Natural killer cell (primary cell): ENCODE data around the gene MKRN1. TPM values are rescaled to one million over a fixed set of nuclear protein-coding genes. Genes with fewer than 3 reads are reported as not detected.
A peak's percentile ranks its signal among the peaks of the same experiment; 100 is the strongest.

Experiments
- ATAC-seq, 3 donors: fragments of 150-1000 bp in 2 of 3; fragments of 200-7000 bp in 1 of 3; cut with Tn5 transposase; 1 replicate in 1 of 3; 2 replicates in 2 of 3; pipeline ENCODE4 v1.10.0; 2021; ENCODE audit warnings: mild to moderate bottlenecking in 2 of 3, moderate library complexity in 2 of 3
- DNase-seq, 2 donors: peaks; one replicate each; pipeline versions ENCODE4 v3.0.0 to v3.0.0-alpha.2; 2013 to 2021; ENCODE audit warnings: mixed read lengths in 1 of 2
- H3K27ac ChIP-seq: one replicate; pipeline ENCODE4 v1.5.1; 2013; ENCODE audit warnings: mild to moderate bottlenecking, low read length
- H3K27me3 ChIP-seq: one replicate; pipeline ENCODE4 v1.6.1; 2013; ENCODE audit warnings: low read length; ENCODE audit not compliant: control insufficient read depth, insufficient read depth
- H3K36me3 ChIP-seq: one replicate; pipeline ENCODE4 v1.6.1; 2013; ENCODE audit warnings: low read length; ENCODE audit not compliant: control insufficient read depth, insufficient read depth
- H3K4me1 ChIP-seq: one replicate; pipeline ENCODE4 v1.6.1; 2013; ENCODE audit warnings: low read length; ENCODE audit not compliant: control insufficient read depth, insufficient read depth
- H3K4me3 ChIP-seq: one replicate; pipeline ENCODE4 v1.5.1; 2013; ENCODE audit warnings: low read length
- H3K9me3 ChIP-seq: one replicate; pipeline ENCODE4 v1.6.1; 2013; ENCODE audit warnings: low read length; ENCODE audit not compliant: control insufficient read depth, insufficient read depth
- H3K27ac Mint-ChIP-seq, 2 donors: one replicate each; pipeline ENCODE4 v1.8.0; 2022; ENCODE audit warnings: mild to moderate bottlenecking in 2 of 2, mixed read lengths in 2 of 2, moderate library complexity in 1 of 2
- H3K27me3 Mint-ChIP-seq, 2 donors: one replicate each; pipeline ENCODE4 v1.8.0; 2022; ENCODE audit warnings: low read depth in 2 of 2, mixed read lengths in 2 of 2
- H3K36me3 Mint-ChIP-seq: one replicate; pipeline ENCODE4 v1.8.0; 2022; ENCODE audit warnings: mixed read lengths
- H3K4me1 Mint-ChIP-seq, 2 donors: one replicate each; pipeline ENCODE4 v1.8.0; 2022; ENCODE audit warnings: mixed read lengths in 2 of 2
- H3K4me3 Mint-ChIP-seq: one replicate; pipeline ENCODE4 v1.8.0; 2022; ENCODE audit warnings: mild to moderate bottlenecking, moderate library complexity, mixed read lengths
- H3K9me3 Mint-ChIP-seq, 2 donors: one replicate each; pipeline ENCODE4 v1.8.0; 2022; ENCODE audit warnings: mixed read lengths in 2 of 2
- WGBS: methylation state at CpG from one replicate; pipeline ENCODE4 v1.1.7; 2013; ENCODE audit warnings: missing lambda C conversion rate; ENCODE audit not compliant: insufficient coverage; 5-methylcytosine and 5-hydroxymethylcytosine counted together
- intact Hi-C: fragments of 100-400 bp; cut with micrococcal nuclease; formaldehyde crosslinking; loops from one replicate; pipeline ENCODE4 v1.14.2; 2022
- total RNA-seq, 4 donors: library from RNA; stranded (reverse); fragments of 120-200 nt in 1 of 4; gene quantifications; one replicate each; pipeline versions ENCODE4 v1.2.3 to v1.2.4, GENCODE V29; 2013 to 2022
- TF ChIP-seq, protein P1 (sequence below): fragments of 200-600 bp; IDR thresholded peaks from one replicate; pipeline ENCODE4 v1.8.0; 2022; ENCODE audit warnings: antibody characterized with exemption

Gene MKRN1
- total RNA-seq, 3 donors from 2014 or later (not counting 1 experiment from before 2014, with no cell fraction given) = 119 to 146 (median 136) TPM

DNA sequence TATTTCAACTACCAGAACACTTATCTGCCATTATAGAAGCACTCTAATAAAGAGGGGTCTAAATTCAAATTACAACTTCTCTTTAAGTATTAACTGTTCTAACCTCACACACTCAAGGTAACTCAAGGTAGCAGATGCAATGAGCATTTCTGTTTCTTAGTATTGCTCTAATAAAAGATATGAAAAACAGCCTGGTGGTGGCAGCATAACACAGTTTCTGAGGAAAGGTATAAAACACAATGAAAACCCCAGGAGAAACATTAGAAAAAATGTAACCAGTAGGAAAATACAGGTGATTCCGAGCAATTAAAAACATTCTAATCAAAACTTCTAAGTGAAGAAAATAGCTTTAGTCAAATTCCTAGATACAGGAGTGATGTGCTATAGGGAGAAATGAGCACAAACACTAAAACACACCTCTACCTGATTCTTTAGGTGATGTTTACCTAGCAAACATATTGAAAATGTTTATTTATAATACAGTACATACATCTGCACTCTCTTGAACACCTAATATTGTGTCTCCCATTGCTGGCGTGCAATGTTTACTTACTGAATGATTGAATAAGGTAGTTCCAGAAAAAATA, 3.5 kb downstream of the MKRN1 start:
- no peaks in the 10 kb centered on the region for H3K9me3 ChIP-seq
- H3K27ac ChIP-seq = no peak overlapping the region
- DNase-seq = peak in 1 of 2 donors; percentile 78
- peaks cover 10% of the 10 kb centered on the region for H3K36me3 ChIP-seq
- Mint-ChIP-seq H3K27ac (peak overlapping the region in 1 of 2 donors; percentile 93), H3K27me3 (no peaks in the 10 kb centered on the region), H3K4me3 (peak overlapping the region; percentile 85), H3K9me3 (no peaks in the 10 kb centered on the region), H3K36me3 (no peaks in the 10 kb centered on the region), H3K4me1 (peaks cover 36 to 39% of the 10 kb centered on the region in 2 donors)
- H3K27me3 ChIP-seq = no peaks in the 10 kb centered on the region
- no peak overlapping the region for H3K4me3 ChIP-seq
- intact Hi-C loops = loop anchor here (1.0 to 5.0 kb wide), 3 partner anchors 17 to 446 kb away; partner anchors contain the start of gene BRAF
- WGBS = no CpG with 5 or more reads among the region's 2 CpGs
- ATAC-seq = no peak
- peaks cover 26% of the 10 kb centered on the region for H3K4me1 ChIP-seq
- TF ChIP-seq, protein P1, sequence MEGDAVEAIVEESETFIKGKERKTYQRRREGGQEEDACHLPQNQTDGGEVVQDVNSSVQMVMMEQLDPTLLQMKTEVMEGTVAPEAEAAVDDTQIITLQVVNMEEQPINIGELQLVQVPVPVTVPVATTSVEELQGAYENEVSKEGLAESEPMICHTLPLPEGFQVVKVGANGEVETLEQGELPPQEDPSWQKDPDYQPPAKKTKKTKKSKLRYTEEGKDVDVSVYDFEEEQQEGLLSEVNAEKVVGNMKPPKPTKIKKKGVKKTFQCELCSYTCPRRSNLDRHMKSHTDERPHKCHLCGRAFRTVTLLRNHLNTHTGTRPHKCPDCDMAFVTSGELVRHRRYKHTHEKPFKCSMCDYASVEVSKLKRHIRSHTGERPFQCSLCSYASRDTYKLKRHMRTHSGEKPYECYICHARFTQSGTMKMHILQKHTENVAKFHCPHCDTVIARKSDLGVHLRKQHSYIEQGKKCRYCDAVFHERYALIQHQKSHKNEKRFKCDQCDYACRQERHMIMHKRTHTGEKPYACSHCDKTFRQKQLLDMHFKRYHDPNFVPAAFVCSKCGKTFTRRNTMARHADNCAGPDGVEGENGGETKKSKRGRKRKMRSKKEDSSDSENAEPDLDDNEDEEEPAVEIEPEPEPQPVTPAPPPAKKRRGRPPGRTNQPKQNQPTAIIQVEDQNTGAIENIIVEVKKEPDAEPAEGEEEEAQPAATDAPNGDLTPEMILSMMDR = peak; percentile 79

DNA sequence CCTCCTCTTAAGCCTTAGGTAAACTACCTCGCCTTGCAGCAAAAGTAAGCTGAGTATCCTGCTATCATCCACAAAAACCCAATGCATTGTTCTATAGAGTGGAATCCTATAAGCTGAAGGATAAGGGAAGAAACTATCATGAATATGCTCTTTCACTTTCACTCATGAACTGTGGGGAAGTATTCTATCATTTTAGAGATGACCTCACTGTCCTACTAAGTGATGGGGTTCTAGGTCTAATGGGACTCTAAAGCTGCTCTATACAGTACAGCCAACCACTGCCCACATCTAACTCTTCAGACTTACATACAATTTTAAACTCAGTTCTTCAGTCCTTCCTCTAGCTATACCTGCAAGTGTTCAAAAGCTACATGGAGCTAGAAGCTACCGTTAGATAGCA, 16.2 kb downstream of the MKRN1 start:
- H3K4me3 Mint-ChIP-seq = no peak overlapping the region
- H3K4me3 ChIP-seq = no peak overlapping the region
- intact Hi-C loops = no loop called here
- no peak for DNase-seq
- no peaks in the 10 kb centered on the region for H3K9me3 ChIP-seq
- no peaks in the 10 kb centered on the region for H3K4me1 ChIP-seq
- 93% methylated on average over 1 of the region's 2 CpGs for whole genome bisulfite sequencing
- H3K36me3 Mint-ChIP-seq = peaks cover 9% of the 10 kb centered on the region
- TF ChIP-seq, protein P1 = no peak
- H3K27me3 Mint-ChIP-seq = no peaks in the 10 kb centered on the region
- peak overlapping the region in 1 of 2 donors; percentile 11 for H3K27ac Mint-ChIP-seq
- H3K27me3 ChIP-seq = no peaks in the 10 kb centered on the region
- peaks cover 60% of the 10 kb centered on the region for H3K36me3 ChIP-seq
- H3K4me1 Mint-ChIP-seq = peaks cover 13 to 23% of the 10 kb centered on the region in 2 donors
- ATAC-seq = no peak
- no peaks in the 10 kb centered on the region for H3K9me3 Mint-ChIP-seq
- no peak overlapping the region for H3K27ac ChIP-seq

DNA sequence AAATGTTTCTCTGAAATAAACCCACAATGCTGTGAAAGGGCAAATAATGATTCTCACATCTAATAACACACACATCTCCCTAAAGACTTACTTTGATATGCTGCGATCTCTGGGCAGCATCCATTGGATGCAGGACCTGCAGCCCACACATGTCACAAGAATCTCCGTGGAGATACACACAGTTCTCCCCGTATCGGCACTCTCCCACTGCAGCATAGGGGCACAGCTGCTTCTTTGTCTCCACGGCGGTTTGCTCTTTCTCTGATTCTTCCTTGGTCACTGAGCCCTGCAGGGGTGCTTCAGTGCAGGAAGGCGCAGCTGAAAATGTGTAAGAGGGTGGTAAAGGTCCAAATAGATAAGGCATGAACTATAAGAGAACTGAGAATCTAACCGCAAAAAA, 20.4 kb downstream of the MKRN1 start:
- H3K27me3 ChIP-seq = no peaks in the 10 kb centered on the region
- Mint-ChIP-seq H3K36me3 (peaks cover 35% of the 10 kb centered on the region), H3K27me3 (no peaks in the 10 kb centered on the region), H3K9me3 (no peaks in the 10 kb centered on the region), H3K4me1 (peaks cover 14 to 20% of the 10 kb centered on the region in 2 donors), H3K27ac (no peak overlapping the region), H3K4me3 (no peak overlapping the region)
- ATAC-seq (no peak), DNase-seq (no peak)
- TF ChIP-seq, protein P1 = no peak
- no peaks in the 10 kb centered on the region for H3K4me1 ChIP-seq
- WGBS = 96% methylated on average over 7 of the region's 8 CpGs
- H3K27ac ChIP-seq = no peak overlapping the region
- no peak overlapping the region for H3K4me3 ChIP-seq
- no peaks in the 10 kb centered on the region for H3K9me3 ChIP-seq
- peaks cover 70% of the 10 kb centered on the region for H3K36me3 ChIP-seq
- intact Hi-C loops = no loop called here

DNA sequence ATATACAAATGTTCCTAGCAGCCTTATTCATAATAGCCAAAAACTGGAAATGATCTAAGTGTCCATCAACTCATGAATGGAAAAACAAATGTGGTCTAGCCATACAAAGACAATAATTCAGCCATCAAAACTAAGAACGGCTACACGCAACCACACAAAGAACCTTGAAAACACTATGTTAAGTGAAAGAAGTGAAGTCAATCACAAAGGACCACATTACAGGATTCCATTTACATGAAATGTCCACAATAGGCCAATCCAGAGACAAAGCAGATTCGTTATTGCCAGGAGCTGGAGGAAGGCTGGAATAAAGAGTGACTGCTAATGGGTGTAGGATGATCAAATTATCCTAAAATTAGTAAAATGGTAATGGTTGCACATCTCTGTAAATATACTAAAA, 21.1 kb downstream of the MKRN1 start:
- WGBS = 79% methylated on average over 2 of the region's 3 CpGs
- Mint-ChIP-seq H3K9me3 (no peaks in the 10 kb centered on the region), H3K36me3 (peaks cover 37% of the 10 kb centered on the region), H3K4me1 (peaks cover 18% of the 10 kb centered on the region in 2 donors), H3K27ac (no peak overlapping the region), H3K27me3 (no peaks in the 10 kb centered on the region), H3K4me3 (no peak overlapping the region)
- no peak overlapping the region for H3K4me3 ChIP-seq
- DNase-seq (no peak), ATAC-seq (no peak)
- H3K4me1 ChIP-seq = no peaks in the 10 kb centered on the region
- no peaks in the 10 kb centered on the region for H3K27me3 ChIP-seq
- no peaks in the 10 kb centered on the region for H3K9me3 ChIP-seq
- H3K27ac ChIP-seq = no peak overlapping the region
- peaks cover 73% of the 10 kb centered on the region for H3K36me3 ChIP-seq
- TF ChIP-seq, protein P1 = no peak
- intact Hi-C loops = no loop called here
